Middle frontal gyrus (tissue), 1 donor: ENCODE measurements around the gene KRTAP5-4.
"Not testable (repeated sequence)": the region's sequence is repeated elsewhere in the genome, so short reads cannot be mapped to it uniquely, and the experiment has no call there.

Experiments
- DNase-seq: peaks from one replicate; pipeline ENCODE4 v3.0.0-alpha.2; 2015; ENCODE audit warnings: low spot score; ENCODE audit errors: extremely low spot score

KRTAP5-4 gene

GRCh38 chr11:1653541-1654387, 31.8 kb upstream of the KRTAP5-4 start:
- DNase-seq, result no peak

GRCh38 chr11:1652771-1653540, 31.0 kb upstream of the KRTAP5-4 start:
- peak; percentile 73 for DNase-seq

GRCh38 chr11:1652442-1652770, 30.5 kb upstream of the KRTAP5-4 start:
- no peak for DNase-seq

GRCh38 chr11:1652026-1652425, 30.1 kb upstream of the KRTAP5-4 start:
- DNase-seq, result no peak

- DNase-seq, result no peak
Measured at GRCh38 chr11:1651411-1651980, 29.6 kb upstream of the KRTAP5-4 start.

GRCh38 chr11:1650918-1651262, 29.0 kb upstream of the KRTAP5-4 start:
- DNase-seq, result no peak

- DNase-seq, result no peak
Measured at GRCh38 chr11:1650034-1650917, 28.3 kb upstream of the KRTAP5-4 start.

GRCh38 chr11:1648653-1649420, 26.9 kb upstream of the KRTAP5-4 start:
- no peak for DNase-seq

- no peak for DNase-seq
Measured at GRCh38 chr11:1647901-1648652, 26.1 kb upstream of the KRTAP5-4 start.

- DNase-seq, result not testable (repeated sequence)
Measured at GRCh38 chr11:1646540-1646939, 24.6 kb upstream of the KRTAP5-4 start.

- no peak for DNase-seq
Measured at GRCh38 chr11:1645357-1645821, 23.5 kb upstream of the KRTAP5-4 start.

- no peak for DNase-seq
Measured at GRCh38 chr11:1644601-1645356, 22.8 kb upstream of the KRTAP5-4 start.

GRCh38 chr11:1643146-1643690, 21.3 kb upstream of the KRTAP5-4 start:
- DNase-seq, result no peak

GRCh38 chr11:1642288-1643145, 20.6 kb upstream of the KRTAP5-4 start:
- no peak for DNase-seq

- DNase-seq, result no peak
Measured at GRCh38 chr11:1641096-1641495, 19.2 kb upstream of the KRTAP5-4 start.

- DNase-seq, result no peak
Measured at GRCh38 chr11:1640076-1640946, 18.4 kb upstream of the KRTAP5-4 start.

GRCh38 chr11:1639666-1640065, 17.7 kb upstream of the KRTAP5-4 start:
- DNase-seq, result no peak
